GDM1 (cell line): ENCODE results near the gene CATSPERB.
"Not testable (repeated sequence)": the region's sequence is repeated elsewhere in the genome, so short reads cannot be mapped to it uniquely, and the experiment has no call there.

Experiments used
- DNase-seq: peaks from one replicate; lab custom pipeline; 2025; lab: John Stamatoyannopoulos, UW

CATSPERB gene

GRCh38 chr14:91575469-91576208, 156.2 kb downstream of the CATSPERB start:
- DNase-seq = no peak

- DNase-seq = no peak
Measured at GRCh38 chr14:91573894-91574837, 157.7 kb downstream of the CATSPERB start.

DNA sequence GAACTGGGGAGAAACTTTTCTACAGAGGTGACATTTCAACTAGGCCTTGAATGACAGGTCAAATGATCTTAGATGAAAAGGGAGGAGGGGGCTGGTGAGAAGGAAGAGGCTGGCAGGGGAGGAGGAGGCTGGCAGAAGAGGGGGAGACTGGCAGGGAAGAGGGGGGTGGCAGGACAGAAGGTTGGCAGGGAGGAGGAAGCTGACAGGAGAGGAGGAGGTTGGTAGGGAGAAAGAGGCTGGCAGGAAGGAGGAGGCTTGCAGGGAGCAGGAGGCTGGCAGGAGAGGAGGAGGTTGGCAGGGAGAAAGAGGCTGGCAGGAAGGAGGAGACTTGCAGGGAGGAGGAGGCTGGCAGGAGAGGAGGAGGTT, 158.4 kb downstream of the CATSPERB start:
- no peak for DNase-seq

- no peak for DNase-seq
Measured at GRCh38 chr14:91570021-91570420, 161.9 kb downstream of the CATSPERB start.

GRCh38 chr14:91569301-91569700, 162.6 kb downstream of the CATSPERB start:
- DNase-seq = no peak

- DNase-seq = no peak
Measured at GRCh38 chr14:91568626-91569025, 163.3 kb downstream of the CATSPERB start.

DNA sequence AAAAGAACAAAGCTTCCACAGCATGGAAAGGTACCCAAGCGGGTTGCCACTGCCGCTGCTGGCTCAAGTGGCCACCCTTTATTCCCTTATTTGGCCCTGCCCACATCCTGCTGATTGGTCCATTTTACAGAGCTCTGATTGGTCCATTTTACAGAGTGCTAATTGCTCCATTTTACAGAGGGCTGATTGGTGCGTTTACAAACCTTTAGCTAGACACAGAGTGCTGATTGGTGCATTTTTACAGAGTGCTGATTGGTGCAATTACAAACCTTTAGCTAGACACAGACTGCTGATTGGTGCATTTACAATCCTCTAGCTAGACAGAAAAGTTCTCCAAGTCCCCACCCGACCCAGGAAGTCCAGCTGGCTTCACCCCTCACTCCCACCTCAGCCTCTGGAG, 164.1 kb downstream of the CATSPERB start:
- not testable (repeated sequence) for DNase-seq

- DNase-seq = no peak
Measured at GRCh38 chr14:91555531-91555930, 176.4 kb downstream of the CATSPERB start.

GRCh38 chr14:91554535-91555332, 177.2 kb downstream of the CATSPERB start:
- DNase-seq = no peak

DNA sequence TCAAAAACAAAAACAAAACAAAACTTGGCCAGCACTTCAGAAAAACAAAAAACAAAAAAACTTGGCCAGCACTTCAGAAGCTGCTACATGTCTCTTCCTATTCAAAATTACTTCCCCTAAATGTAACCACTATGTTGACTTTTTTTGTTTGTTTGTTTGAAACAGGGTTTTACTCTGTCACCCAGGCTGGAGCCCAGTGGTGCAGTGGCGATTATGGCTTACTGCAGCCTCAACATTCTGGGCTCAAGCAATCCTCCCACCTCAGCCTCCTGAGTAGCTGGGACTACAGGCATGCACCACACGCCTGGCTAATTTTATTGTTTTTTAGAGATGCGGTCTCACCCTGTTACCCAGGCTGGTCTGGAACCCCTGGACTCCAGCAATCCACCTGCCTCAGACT, 183.8 kb downstream of the CATSPERB start:
- DNase-seq = no peak

- DNase-seq = no peak
Measured at GRCh38 chr14:91545946-91546716, 185.8 kb downstream of the CATSPERB start.

GRCh38 chr14:91545204-91545603, 186.7 kb downstream of the CATSPERB start:
- DNase-seq = no peak

DNA sequence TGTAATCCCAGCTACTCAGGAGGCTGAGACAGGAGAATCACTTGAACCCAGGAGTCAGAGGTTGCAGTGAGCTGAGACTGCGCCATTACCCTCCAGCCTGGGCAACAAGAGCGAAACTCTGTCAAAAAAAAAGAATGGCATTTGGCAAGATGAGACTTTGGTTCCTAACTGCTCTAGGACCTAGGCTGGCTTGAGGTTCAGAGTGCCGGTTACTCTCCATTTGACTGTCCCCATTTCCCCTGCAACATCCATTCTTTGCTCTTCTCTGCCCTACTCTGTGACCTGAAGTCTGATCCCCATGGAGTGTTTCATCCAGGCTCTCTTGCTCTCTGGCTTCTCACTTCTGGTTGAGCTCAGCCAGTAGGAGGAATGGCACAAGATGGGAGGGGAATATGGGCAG, 195.6 kb downstream of the CATSPERB start:
- no peak for DNase-seq

- DNase-seq = not testable (repeated sequence)
Measured at GRCh38 chr14:91534059-91534458, 197.8 kb downstream of the CATSPERB start.

DNA sequence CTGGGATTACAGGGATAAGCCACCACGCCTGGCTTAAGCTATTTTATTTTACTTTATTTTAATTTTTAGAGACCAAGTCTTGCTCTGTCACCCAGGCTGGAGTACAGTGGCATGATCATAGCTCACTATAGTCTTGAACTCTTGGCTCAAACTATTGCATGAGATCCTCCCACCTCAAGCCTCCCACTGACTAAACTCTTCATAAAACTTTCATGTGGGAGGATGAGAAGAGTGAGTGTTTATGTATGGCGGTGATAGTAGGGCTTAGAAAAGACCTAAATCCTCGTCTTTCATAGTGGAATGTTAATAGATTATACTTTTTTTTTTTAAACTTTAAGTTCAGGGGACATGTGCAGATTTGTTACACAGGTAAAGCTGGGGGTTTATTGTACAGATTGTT, 198.3 kb downstream of the CATSPERB start:
- no peak for DNase-seq
